ENCODE measurements around the gene RPS24. TPM values are rescaled to one million over a fixed set of nuclear protein-coding genes. Genes with fewer than 3 reads are reported as not detected.
"Not testable (repeated sequence)": the region's sequence is repeated elsewhere in the genome, so short reads cannot be mapped to it uniquely, and the experiment has no call there.

The RPS24 gene
- 2,828 TPM for total RNA-seq

DNA sequence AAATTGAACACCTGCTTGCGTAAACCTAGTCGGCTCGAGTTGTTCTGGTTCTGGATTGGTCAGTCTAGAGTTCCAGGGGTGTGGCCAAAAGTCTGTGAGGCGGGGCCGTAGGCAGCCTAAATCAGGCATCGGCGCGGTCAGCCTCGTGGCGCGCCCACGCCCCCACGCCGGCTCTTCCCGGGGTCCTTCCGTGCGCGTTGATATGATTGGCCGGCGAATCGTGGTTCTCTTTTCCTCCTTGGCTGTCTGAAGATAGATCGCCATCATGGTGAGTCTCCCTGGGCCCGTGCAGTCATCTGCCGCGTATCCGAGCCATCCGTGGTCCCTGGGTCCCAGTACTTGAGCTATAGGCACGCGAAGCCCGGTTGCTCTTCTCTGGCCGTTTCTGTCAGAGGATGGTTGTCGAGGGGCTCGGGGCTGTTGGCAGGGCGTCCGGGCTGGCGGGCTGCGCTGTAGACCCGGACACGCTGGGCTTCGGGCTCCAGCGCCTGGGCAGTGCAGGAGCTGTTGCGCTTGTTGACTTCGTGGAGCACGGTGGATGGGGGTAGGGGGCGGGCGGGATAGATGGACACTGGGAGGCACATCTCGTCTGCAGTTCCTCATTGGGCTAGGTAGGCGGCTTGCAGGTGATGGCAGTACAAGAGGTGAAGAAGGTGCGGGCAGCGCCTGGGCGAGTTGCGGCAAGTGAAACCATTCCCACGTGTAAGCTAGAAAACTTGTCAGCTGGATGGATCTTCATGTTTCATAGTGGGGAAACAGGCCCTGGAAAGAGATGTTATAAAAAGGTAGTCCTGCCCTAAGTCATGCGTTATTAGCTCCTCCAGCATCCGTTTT, at the start of gene RPS24:
Gene RPS24, plus strand, starts transcription at position 227 of the 834 bp plus-strand sequence. Its CDS starts 39 bp downstream, at position 266.
- DNase-seq: peak; percentile 99

DNA sequence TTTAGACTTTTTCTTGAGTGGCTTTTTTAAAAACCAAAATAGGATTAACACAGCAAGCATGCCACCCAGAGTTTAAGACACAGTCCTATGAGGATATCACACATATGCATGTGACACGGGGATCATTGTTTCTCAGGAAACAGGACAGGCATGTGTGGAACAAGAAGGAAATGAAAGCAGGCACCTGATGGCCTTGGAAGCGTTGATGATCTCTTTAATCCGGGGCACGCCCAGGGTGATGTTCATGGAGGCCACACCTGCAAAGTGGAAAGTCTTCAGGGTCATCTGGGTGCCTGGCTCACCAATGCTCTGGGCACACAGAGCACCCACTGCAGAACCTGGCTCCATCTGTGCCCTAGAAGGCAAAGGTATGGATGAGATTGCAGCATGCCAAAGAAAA, 48.7 kb upstream of the RPS24 start:
- no peak for DNase-seq

DNA sequence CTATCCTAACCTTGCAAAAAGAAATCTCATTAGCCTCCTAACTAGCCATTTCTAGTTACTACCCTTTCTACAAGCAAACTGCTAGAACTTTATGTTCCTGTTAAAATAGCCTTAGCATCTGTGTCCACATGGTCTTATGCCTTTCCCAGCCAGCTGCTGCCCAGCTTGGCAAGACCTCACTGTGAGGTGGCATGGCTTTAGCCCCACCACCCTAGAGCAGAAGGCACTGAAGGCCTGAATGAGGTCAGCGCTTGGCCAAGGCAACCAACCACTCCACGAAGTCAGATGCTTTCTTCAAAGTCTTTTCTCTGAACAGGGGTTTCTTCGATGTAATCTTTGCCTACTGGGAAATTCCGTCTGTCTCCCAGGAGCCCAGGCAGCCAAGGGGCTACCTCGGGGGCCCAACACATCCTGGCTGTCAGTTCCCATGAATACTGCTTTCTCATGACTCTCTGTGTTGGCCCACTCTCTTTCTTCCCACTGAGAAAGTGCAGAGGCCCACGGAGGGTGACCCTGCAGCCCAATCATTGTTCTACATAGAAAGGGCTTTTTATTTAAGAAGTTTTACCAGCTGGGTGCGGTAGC, 45.9 kb upstream of the RPS24 start:
- no peak for DNase-seq

DNA sequence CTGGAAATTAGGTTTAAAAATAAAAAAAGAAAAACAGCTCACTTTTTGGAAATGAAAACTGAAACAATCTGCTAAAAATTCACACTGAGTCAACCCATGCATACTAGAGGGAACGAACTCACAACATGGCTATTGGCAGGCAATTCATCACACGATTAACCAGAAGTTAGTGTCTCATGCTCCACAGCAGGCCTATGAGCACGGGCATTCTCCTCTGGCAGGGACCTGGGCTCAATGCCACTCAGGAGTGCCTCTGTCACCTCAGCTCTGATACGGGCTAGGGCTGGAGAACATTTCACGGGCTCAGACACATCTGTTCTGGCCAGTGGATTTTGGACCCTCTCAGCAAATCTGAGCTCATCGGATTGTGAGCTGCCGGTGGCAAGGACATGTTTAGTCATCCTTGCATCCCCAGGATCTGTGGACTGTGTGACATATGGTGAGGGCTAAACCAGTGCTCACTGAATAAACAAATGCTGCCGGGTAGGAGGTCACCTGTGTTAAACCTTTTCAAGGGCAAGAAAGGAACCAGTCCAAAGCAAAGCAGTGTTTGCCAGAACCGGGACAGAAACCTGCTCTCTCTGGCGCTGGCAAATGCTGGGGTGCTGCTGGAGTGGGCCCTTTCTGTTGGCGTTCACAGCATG, 44.5 kb upstream of the RPS24 start:
- DNase-seq: no peak

DNA sequence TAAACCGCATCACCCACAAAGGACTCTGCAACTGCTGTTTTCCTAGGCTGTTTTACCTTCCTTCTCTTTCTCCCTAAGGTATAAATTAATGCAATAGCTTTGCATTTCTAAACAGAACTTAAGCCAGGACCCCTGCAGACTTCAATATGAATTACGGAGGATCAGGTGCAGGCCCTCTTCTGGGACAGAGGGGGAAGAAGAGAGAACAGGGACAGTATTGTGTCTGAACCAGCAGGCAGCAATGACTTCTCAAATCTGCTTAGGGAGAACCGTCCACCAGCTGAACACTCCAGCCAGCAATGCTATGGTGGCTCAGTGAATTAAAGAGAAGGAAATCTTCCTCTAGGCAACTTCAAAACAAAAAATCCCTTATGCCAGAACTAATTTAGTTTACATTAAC, 40.0 kb upstream of the RPS24 start:
- peak; percentile 43 for DNase-seq

DNA sequence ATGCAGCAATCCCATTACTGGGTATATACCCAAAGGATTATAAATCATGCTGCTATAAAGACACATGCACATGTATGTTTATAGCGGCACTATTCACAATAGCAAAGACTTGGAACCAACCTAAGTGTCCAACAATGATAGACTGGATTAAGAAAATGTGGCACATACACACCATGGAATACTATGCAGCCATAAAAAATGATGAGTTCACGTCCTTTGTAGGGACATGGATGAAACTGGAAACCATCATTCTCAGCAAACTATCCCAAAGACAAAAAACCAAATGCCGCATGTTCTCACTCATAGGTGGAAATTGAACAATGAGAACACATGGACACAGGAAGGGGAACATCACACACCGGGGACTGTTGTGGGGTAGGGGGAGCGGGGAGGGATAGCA, 34.9 kb upstream of the RPS24 start:
- DNase-seq: not testable (repeated sequence)

DNA sequence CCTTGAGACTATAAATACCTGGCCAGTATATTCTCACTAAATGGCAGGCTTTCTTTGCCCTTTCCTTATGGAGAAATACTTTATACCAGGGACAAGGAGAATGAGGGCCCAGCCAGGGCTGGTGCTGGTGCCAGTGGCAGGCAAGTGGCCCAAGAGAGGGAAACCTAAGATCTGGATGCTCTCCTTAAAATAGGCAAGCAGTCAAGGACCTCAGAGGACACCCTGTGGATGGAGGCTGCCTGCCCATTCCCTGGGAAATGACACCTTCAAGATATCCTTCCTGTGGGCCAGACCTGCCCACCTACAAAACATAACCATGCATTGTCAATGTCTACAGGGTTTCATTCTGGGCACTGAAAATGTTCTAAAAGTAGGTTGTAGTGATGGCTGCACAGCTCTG, 33.5 kb upstream of the RPS24 start:
- no peak for DNase-seq

DNA sequence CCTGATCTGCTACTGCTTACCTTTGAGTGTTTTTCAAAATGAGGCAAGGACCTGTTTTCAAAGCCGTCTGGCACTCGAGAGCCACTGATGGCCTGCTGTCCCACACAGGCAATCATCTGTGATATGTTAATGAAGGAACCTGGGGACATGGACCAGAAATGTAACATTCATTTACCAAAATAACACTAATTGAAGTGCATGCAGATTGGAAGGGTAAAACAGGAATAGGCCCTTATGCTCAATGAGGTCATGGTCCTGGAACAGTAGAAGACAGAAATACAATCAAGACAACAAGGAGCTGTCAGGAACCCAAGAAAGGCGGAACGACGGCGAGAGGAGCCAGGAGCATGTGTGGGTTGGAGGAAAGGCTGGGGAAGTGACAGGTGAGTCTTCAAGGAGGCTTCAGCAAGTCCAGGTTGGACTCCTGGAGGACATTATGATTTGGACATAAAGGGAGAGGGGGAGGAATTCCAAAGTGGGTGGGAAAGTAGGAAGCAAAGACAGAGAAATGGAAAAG, 32.6 kb upstream of the RPS24 start:
- no peak for DNase-seq

DNA sequence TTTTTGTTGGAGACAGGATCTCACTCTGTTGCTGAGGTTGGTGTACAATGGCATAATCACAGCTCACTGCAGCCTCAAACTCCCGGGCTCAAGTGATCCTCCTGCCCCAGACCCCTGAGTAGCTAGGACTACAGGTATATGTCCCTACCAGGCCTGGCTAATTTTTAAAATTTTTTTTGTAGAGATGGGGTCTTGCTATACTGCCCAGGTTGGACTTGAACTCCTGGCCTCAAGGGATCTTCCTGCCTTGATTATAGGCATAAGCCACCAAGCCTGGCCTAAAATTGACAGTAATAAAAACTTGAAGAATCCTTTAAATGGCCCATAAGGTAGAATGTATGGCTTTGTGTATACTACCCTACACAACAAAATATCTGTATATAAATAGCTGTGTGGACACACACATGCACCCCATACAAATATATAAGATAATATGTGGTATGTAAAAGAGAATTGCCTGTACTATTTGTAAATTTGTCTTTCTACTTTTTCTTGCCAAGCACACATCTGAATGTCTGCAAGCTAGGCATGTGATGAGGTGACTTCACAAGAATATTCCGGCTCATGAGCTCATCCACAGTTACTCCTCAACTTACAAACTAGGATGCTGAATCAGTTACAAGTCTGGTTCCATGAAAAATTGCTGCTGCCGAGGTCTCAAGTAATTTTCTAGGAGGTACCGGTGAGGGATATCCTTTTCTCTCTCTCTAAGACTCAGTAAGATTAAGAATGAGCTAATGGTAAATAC, 30.9 kb upstream of the RPS24 start:
- DNase-seq: no peak

DNA sequence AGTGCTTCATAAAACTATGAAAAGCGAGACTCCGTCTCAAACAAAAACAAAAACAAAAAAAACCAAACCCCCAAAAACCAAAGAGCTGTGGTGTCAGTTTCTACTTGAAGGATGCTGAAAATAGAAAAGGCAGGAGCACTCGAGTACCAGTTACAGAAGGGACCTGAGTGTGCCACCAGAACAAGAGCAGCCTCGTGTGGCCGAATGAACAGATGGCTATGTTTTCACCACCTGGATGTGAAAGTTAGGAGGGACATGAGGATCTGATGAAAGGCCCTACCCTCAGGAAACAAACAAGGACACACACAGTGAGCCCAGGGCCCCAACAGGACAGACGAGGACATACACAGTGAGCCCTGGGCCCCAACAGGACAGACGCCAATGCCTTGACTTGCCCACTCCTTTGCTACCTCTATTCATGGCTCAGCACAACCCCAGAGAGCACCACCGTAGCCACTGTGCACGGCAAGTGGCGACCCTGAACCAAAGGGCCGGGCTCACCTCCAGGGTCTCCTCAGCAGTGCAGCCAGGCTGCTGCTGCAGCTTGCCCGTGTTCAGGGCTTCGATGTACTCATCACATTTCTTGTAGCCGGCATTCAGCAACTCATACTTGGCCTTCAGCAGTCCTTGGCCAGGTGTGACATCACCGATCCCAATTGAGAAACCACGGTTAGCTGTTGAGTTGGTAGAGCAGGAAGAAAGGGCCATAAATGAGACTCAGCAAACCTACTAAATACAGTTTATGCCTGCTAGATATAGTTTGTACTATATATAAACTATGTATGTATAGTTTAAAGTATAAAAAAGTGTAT, 29.2 kb upstream of the RPS24 start:
- DNase-seq: peak; percentile 14

DNA sequence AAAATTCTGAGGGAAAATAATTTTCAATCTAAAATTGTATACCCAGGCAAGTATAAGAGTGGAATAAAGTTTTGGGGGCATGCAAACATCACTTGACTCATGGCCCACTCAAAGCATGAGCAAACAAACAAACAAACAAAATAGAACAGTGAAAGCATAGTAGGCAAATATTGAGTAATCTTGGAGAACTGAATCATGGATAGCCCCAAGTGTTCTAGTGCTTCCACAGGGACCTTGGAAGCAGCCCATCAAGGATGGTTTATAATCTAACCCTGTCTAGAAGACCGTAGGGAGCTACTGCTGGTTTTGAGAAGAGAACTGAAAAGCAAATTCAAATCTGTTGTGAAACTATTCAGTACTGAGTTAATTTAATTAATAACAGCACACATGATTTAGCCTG, 26.5 kb upstream of the RPS24 start:
- DNase-seq: no peak

DNA sequence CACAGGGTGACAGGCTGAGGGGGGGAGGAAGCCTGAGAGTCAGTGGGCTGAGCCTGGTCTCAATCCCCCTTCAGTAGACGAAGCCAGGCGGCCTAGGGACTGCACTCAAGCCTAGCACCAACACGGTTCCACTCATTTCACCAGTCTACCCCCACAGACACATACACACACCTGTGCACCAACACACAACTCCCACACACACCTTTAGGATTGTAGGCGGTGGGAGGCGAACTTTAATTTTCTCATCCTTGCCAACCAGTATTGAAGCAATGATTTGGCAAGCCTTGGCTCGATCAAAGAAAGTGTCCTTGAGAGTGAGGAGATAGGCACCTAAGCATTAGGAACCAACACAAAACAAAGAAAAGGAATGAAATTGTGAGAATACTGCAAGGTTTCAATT, 24.0 kb upstream of the RPS24 start:
- no peak for DNase-seq

DNA sequence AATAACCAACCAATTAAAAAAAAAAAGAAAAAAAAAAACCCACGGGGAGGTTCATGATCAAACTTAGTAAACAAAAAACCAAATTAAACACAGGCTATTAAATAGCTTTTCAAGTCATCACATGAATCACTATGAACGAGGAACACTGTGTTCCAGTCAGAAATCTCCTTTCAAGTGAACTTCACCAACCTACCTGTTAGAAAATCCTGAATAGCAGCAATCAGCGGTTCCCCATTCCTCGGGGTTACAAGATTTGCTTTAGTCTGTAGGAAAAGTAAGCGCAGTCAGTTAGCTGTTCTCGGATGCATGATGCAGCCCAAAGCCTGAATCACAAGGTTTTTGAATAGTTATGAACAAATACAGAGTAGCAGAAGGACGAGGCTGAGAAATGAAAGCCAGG, 23.4 kb upstream of the RPS24 start:
- no peak for DNase-seq

DNA sequence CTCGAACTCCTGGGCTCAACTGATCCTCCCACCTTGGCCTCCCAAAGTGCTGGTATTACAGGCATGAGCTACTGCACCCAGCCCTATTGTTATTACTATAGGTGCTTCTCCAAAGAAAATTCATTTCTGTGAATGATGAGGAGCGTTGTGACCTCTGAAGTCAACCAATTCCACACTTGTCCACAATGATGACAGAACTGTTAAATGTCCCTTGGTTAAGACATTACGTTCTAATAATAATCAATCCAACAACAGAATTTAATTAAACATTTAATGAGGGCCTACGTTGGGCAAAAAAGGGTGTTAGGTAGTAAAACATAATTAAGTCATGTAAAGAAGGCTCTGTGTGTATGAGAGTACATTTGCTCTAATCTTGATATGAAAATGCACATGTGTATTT, 22.6 kb upstream of the RPS24 start:
- DNase-seq: no peak

DNA sequence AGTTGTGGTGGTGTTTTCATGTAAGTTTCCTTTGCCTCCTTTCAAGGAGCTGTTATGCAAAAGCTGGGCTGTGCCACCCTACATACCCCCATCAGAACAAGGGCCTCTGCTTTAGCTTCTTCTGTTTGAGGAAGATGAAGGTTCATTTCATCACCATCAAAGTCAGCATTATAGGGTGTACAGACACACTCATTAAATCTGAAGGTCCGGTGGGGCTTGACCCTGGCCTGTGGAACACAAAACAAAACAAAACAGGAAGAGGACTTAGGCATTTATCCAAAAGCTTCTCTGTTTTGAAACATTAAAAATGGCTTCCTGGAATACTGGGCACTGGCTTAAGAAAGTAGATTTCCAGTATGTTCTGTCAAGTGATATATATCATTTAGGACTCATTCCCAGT, 20.1 kb upstream of the RPS24 start:
- no peak for DNase-seq

DNA sequence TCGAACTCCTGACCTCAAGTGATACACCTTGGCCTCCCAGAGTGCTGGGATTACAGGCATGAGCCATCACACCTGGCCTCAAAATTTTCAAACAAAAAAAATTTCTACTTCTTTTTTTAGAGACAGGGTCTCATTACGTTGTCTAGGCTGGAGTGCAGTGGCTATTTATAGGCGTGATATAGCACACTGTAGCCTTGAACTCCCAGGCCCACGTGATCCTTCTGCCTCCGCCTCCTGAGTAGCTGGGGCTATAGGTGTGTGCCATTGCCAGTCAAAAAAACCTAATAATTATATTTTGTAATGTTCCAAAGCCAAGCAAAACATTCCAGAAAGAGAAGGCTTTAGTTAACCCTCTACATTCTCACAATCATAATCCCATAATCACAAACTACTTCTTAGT, 18.1 kb upstream of the RPS24 start:
- no peak for DNase-seq

DNA sequence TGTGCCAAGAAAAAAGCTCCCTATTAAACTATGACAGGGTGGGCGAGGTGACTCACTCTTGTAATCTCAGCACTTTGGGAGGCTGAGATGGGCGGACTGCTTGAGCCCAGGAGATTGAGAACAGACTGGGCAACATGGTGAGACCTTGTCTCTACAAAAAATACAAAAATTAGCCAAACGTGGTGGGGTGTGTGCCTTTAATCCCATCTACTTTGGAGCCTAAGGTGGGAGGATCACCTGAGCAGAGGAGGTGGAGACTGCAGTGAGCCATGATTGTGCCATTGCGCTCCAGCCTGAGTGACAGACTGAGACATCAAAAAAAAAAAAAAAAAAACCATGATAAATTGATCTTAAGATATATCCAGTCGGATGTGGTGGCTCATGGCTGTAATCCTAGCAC, 15.8 kb upstream of the RPS24 start:
- DNase-seq: no peak

DNA sequence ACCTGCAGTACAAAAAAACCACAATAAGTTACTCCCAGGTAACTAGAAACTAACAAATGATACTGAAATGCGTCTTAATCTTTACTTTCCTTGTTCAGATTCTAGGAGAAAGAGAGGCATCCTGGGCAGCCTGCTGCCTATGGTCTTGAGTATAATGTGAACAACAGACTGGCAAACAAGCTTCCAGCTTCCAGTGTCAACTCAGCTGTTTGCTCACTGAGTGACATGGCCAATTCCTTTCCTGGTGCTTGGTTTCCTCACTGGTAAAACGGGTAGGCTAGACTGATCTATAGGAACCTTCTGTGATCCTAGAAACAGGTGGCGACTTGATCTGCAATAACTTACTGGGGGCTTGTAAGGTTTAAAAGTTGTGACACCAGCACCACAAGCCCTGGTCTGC, 14.4 kb upstream of the RPS24 start:
- no peak for DNase-seq

DNA sequence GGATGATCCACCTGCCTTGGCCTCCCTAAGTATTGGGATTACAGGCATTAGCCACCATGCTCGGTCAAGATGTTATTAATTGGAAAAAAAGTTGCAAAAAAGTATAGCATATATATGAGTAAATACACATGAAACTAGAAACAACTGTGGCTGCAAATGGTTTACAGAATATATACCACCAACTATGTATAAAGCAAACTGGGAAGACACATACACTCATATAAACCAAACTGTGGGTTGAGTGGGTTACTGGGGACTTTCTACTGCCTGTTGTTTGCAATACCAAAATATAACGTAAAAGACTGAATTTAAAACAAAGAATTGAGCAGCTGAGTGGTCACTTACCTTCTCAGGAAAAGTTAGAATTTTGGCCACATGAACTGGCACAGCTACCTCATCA, 12.5 kb upstream of the RPS24 start:
- DNase-seq: no peak

DNA sequence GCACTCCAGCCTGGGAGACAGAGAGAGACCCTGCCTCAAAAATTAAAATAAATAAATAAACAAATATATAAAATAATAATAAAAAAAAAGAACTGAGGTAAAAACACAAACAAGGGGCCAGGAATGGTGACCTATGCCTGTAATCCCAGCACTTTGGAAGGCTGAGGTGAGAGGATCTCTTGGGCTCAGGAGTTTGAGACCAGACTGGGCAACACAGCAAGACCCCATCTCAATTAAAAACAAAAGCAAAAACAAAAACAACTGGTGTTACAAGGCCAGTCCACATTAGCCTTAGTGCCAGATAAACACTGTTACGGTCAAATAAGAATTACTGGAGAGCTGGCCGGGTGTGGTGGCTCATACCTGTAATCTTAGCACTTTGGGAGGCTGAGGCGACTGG, 9.9 kb upstream of the RPS24 start:
- DNase-seq: no peak

DNA sequence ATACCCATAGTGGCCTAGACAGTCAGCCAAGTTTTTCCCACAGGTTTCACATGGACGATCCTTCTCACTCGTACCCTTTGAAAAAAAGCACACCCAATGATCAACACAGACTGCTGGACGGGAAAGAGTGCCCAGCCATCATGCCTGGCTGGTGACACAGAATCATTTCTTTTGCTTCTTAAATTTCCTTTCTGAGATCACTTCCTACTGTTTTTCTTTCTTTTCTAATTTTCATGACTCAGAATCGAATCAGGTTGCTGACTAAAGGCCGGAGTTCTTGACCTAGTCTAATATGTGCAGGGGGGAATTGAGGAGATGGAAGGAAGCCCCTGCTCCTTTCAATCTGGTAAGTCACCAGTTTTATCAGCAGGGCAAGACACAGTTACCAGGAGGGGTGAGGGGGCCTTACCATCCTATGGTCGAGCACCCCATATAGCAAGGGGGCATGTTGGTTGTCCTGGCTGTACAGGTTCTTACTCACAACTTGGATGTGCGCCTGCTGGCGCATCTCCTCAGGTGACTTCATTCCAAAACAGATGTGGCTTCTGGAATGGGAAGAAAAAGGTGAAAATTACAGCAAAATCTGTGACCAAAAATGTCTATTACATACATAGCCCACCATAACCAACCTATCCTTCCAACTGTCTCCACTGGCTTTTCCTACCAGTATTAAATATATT, 7.8 kb upstream of the RPS24 start:
- DNase-seq: no peak
